IMR-90 (cell line): Measurements from ENCODE around the gene BCAS1. TPM values are rescaled to one million over a fixed set of nuclear protein-coding genes. Genes with fewer than 3 reads are reported as not detected.

Experiments
- ATAC-seq: fragments of 200-7000 bp; cut with Tn5 transposase; 2 replicates; pipeline ENCODE4 v1.9.1; 2020; ENCODE audit warnings: low read depth, mild to moderate bottlenecking, moderate library complexity
- BruUV-seq: library from RNA; stranded (reverse); fragments of 400-500 nt; replicated peaks from 2 replicates; lab custom pipeline; 2021; lab: Mats Ljungman, UMichigan
- CTCF ChIA-PET: fragments of 300-600 bp; formaldehyde crosslinking; extraction: SDS; loops from one replicate; lab custom pipeline; 2021; ENCODE audit warnings: antibody characterized with exemption; lab: Yijun Ruan, JAX
- POLR2A ChIA-PET: fragments of 300-600 bp; sonication (Branson Sonifier 250); formaldehyde crosslinking; loops from one replicate; lab custom pipeline; 2022; ENCODE audit warnings: antibody characterized with exemption; ENCODE audit not compliant: unreplicated experiment; lab: Charles Lee
- DNase-seq: peaks from one replicate; pipeline ENCODE4 v3.0.0; 2013
- H2AFZ ChIP-seq: replicated peaks from 2 replicates; pipeline ENCODE3; 2013; ENCODE audit warnings: low read length, mild to moderate bottlenecking; ENCODE audit not compliant: poor library complexity
- H2AK5ac ChIP-seq: 2 replicates; pipeline ENCODE4 v1.6.1; 2013; ENCODE audit warnings: low read depth, low read length, inconsistent platforms
- H2AK9ac ChIP-seq: replicated peaks from 2 replicates; pipeline ENCODE3; 2013; ENCODE audit warnings: mild to moderate bottlenecking, low read depth, low read length, moderate library complexity; ENCODE audit not compliant: poor library complexity
- H2BK120ac ChIP-seq: 2 replicates; pipeline ENCODE4 v1.6.1; 2013; ENCODE audit warnings: low read depth, low read length, inconsistent platforms
- H2BK15ac ChIP-seq: 3 replicates; pipeline ENCODE4 v1.6.1; 2013; ENCODE audit warnings: low read depth, low read length, inconsistent platforms
- H2BK20ac ChIP-seq: 2 replicates; pipeline ENCODE4 v1.6.1; 2013; ENCODE audit warnings: low read depth, mild to moderate bottlenecking, inconsistent platforms, low read length, moderate library complexity
- H2BK5ac ChIP-seq: 2 replicates; pipeline ENCODE4 v1.6.1; 2013; ENCODE audit warnings: mild to moderate bottlenecking, low read depth, low read length, inconsistent platforms; ENCODE audit not compliant: poor library complexity, severe bottlenecking
- H3K14ac ChIP-seq: replicated peaks from 2 replicates; pipeline ENCODE4 v1.6.1; 2013; ENCODE audit warnings: low read depth, low read length, inconsistent platforms
- H3K18ac ChIP-seq: 2 replicates; pipeline ENCODE4 v1.6.1; 2013; ENCODE audit warnings: low read depth, low read length, control low read depth
- H3K23ac ChIP-seq: 2 replicates; pipeline ENCODE4 v1.6.1; 2013; ENCODE audit warnings: low read depth, low read length, inconsistent platforms
- H3K27ac ChIP-seq: 2 replicates; pipeline ENCODE4 v1.5.1; 2013; ENCODE audit warnings: mild to moderate bottlenecking, control low read depth, low read length; ENCODE audit not compliant: insufficient read depth
- H3K27me3 ChIP-seq: 2 replicates; pipeline ENCODE4 v1.6.1; 2013; ENCODE audit warnings: low read length; ENCODE audit not compliant: control insufficient read depth, insufficient read depth
- H3K36me3 ChIP-seq: 2 replicates; pipeline ENCODE4 v1.6.1; 2013; ENCODE audit warnings: low read length, mixed read lengths; ENCODE audit not compliant: control insufficient read depth, insufficient read depth
- H3K4ac ChIP-seq: 2 replicates; pipeline ENCODE4 v1.6.1; 2013; ENCODE audit warnings: low read depth, low read length, inconsistent platforms
- H3K4me1 ChIP-seq: 2 replicates; pipeline ENCODE4 v1.6.1; 2013; ENCODE audit warnings: low read length, mixed read lengths; ENCODE audit not compliant: control insufficient read depth, insufficient read depth
- H3K4me2 ChIP-seq: 2 replicates; pipeline ENCODE4 v1.6.1; 2013; ENCODE audit warnings: low read depth, mild to moderate bottlenecking, control low read depth, low read length, moderate library complexity
- H3K4me3 ChIP-seq: 2 replicates; pipeline ENCODE4 v1.5.1; 2013; ENCODE audit warnings: low read depth, mild to moderate bottlenecking, control low read depth, low read length, moderate library complexity; ENCODE audit not compliant: insufficient read depth
- H3K56ac ChIP-seq: 2 replicates; pipeline ENCODE4 v1.6.1; 2013; ENCODE audit warnings: low read length, inconsistent platforms; ENCODE audit not compliant: insufficient read depth; ENCODE audit errors: extremely low read depth
- H3K79me1 ChIP-seq, 2 experiments: 2 replicates each; pipeline ENCODE4 v1.6.1; 2013; ENCODE audit warnings: low read length in 2 of 2, inconsistent platforms in 1 of 2, low read depth in 1 of 2
- H3K9ac ChIP-seq: 2 replicates; pipeline ENCODE4 v1.6.1; 2013; ENCODE audit warnings: low read depth, low read length, control low read depth
- H3K9me1 ChIP-seq: 2 replicates; pipeline ENCODE4 v1.6.1; 2013; ENCODE audit warnings: low read length, inconsistent platforms; ENCODE audit not compliant: insufficient read depth
- H3K9me3 ChIP-seq: 2 replicates; pipeline ENCODE4 v1.6.1; 2013; ENCODE audit warnings: low read length; ENCODE audit not compliant: control insufficient read depth, insufficient read depth
- H4K20me1 ChIP-seq: 2 replicates; pipeline ENCODE4 v1.6.1; 2013; ENCODE audit warnings: low read length, inconsistent platforms; ENCODE audit not compliant: insufficient read depth
- H4K5ac ChIP-seq: 2 replicates; pipeline ENCODE4 v1.6.1; 2013; ENCODE audit warnings: mild to moderate bottlenecking, low read depth, low read length, control low read depth
- H4K8ac ChIP-seq, 2 experiments: 2 replicates each; pipeline ENCODE4 v1.6.1; 2013; ENCODE audit warnings: low read depth in 2 of 2, low read length in 2 of 2, control low read depth in 1 of 2, inconsistent platforms in 1 of 2
- H4K91ac ChIP-seq: 2 replicates; pipeline ENCODE4 v1.6.1; 2013; ENCODE audit warnings: low read depth, low read length, inconsistent platforms; ENCODE audit not compliant: insufficient read depth
- CEBPB ChIP-seq: IDR thresholded peaks from 2 replicates; pipeline ENCODE4 v1.6.1; 2012; ENCODE audit warnings: low read depth, low read length, improper control_type of control experiment
- CTCF ChIP-seq: conservative IDR thresholded peaks from 2 replicates; pipeline ENCODE4 v1.5.1; 2012; ENCODE audit warnings: mild to moderate bottlenecking, low read depth, low read length, improper control_type of control experiment
- ELK1 ChIP-seq: fragments of 150-350 bp; IDR thresholded peaks from 2 replicates; pipeline ENCODE4 v1.6.1; 2016; ENCODE audit warnings: low read depth, mild to moderate bottlenecking, low read length, moderate library complexity, borderline replicate concordance
- FOS ChIP-seq: fragments of 150-350 bp; IDR thresholded peaks from 2 replicates; pipeline ENCODE4 v1.6.1; 2016; ENCODE audit warnings: low read depth, low read length
- MAFK ChIP-seq: IDR thresholded peaks from 2 replicates; pipeline ENCODE4 v1.6.1; 2012; ENCODE audit warnings: low read depth, low read length, improper control_type of control experiment
- MXI1 ChIP-seq: IDR thresholded peaks from 2 replicates; pipeline ENCODE4 v1.6.1; 2012; ENCODE audit warnings: low read depth, mild to moderate bottlenecking, low read length, moderate library complexity, borderline replicate concordance
- NFE2L2 ChIP-seq: fragments of 150-350 bp; IDR thresholded peaks from 2 replicates; pipeline ENCODE4 v1.6.1; 2016; ENCODE audit warnings: low read depth, mild to moderate bottlenecking, low read length
- POLR2A ChIP-seq: IDR thresholded peaks from 2 replicates; pipeline ENCODE4 v1.6.1; 2012; ENCODE audit warnings: mild to moderate bottlenecking, low read depth, low read length
- RCOR1 ChIP-seq: IDR thresholded peaks from 2 replicates; pipeline ENCODE4 v1.6.1; 2012; ENCODE audit warnings: mild to moderate bottlenecking, low read length, improper control_type of control experiment; ENCODE audit not compliant: insufficient replicate concordance
- RFX5 ChIP-seq: IDR thresholded peaks from 2 replicates; pipeline ENCODE4 v1.8.0; 2012; ENCODE audit warnings: low read depth, mild to moderate bottlenecking, low read length, moderate library complexity
- SMC3 ChIP-seq: fragments of 150-350 bp; IDR thresholded peaks from 2 replicates; pipeline ENCODE4 v1.6.1; 2016; ENCODE audit warnings: low read depth, mild to moderate bottlenecking, antibody characterized with exemption, low read length, moderate library complexity
- USF2 ChIP-seq: fragments of 150-350 bp; IDR thresholded peaks from 2 replicates; pipeline ENCODE4 v1.6.1; 2017; ENCODE audit warnings: mild to moderate bottlenecking, antibody characterized with exemption, low read length, low read depth
- WGBS, 2 experiments: methylation state at CpG; one replicate each; pipeline versions ENCODE4 v1.1.5 to v1.1.7; 2013; ENCODE audit warnings: missing lambda C conversion rate in 2 of 2; ENCODE audit not compliant: insufficient read length in 1 of 2; ENCODE audit errors: extremely low coverage in 2 of 2; 5-methylcytosine and 5-hydroxymethylcytosine counted together
- dilution Hi-C: fragments of 300-500 bp; cut with HindIII; formaldehyde crosslinking; loops from one replicate; pipeline ENCODE4 v1.14.3; 2018; ENCODE audit warnings: low sequenced_read_pairs; ENCODE audit not compliant: unreplicated experiment
- in situ Hi-C: fragments of 300-500 bp; cut with MboI; formaldehyde crosslinking; loops from 3 replicates; pipeline ENCODE4 v1.14.3; 2019; ENCODE audit warnings: low sequenced_read_pairs, inconsistent platforms, mixed read lengths
- intact Hi-C: fragments of 100-400 bp; cut with micrococcal nuclease; formaldehyde crosslinking; loops from 2 replicates; pipeline ENCODE4 v1.10.0; 2022
- polyA plus RNA-seq, 3 experiments: library from polyadenylated mRNA; depleted of rRNA; stranded (reverse); fragments of >200 nt; gene quantifications; 2 replicates each; pipeline ENCODE4 v1.2.3, GENCODE V29; 2012; ENCODE audit warnings: low replicate concordance in 1 of 3
- total RNA-seq: library from RNA; depleted of rRNA; stranded (reverse); fragments of >200 nt; gene quantifications from 2 replicates; pipeline ENCODE4 v1.2.3, GENCODE V29; 2012

BCAS1 gene
- total and polyA plus RNA-seq, 2 of the 4 experiments (the other 2 are of a cell fraction), result under 0.01 TPM; not detected in 1

- TF ChIP-seq SMC3 (no peak), USF2 (no peak), POLR2A (no peak), RFX5 (no peak), MXI1 (no peak)
These were observed 117.8 kb downstream of the BCAS1 start (continued) for GRCh38 chr20:53952528-53953096.

GRCh38 chr20:53950578-53950977 is 119.8 kb downstream of the BCAS1 start:
- H3K9ac ChIP-seq, result no peak overlapping the region
- H3K9me1 ChIP-seq, result peaks cover 15% of the 10 kb centered on the region
- no peak overlapping the region for H2BK15ac ChIP-seq
- intact Hi-C loops, result no loop called here
- POLR2A ChIA-PET, result no interaction called here
- no peak overlapping the region; a peak in 1 of 4 replicates for H4K8ac ChIP-seq
- H3K56ac ChIP-seq, result no peak overlapping the region
- H3K4me1 ChIP-seq, result peaks cover 11% of the 10 kb centered on the region
- no peak overlapping the region for H4K5ac ChIP-seq
- H4K91ac ChIP-seq, result no peak overlapping the region
- DNase-seq, result no peak
- dilution Hi-C loops, result no loop called here
- H3K4me3 ChIP-seq, result no peak overlapping the region
- H2AFZ ChIP-seq, result no peak overlapping the region
- 100% methylated on average over 1 of the region's 3 CpGs; no CpG with 5 or more reads in 1 of the 2 experiments for WGBS, 2 experiments
- H2BK20ac ChIP-seq, result no peak overlapping the region
- no peak overlapping the region for H3K23ac ChIP-seq
- H2AK5ac ChIP-seq, result no peak overlapping the region
- no peak overlapping the region for H2AK9ac ChIP-seq
- no peaks in the 10 kb centered on the region for H4K20me1 ChIP-seq
- H2BK120ac ChIP-seq, result no peak overlapping the region
- no peak overlapping the region for H3K18ac ChIP-seq
- H3K27me3 ChIP-seq, result no peaks in the 10 kb centered on the region
- no peak overlapping the region for H3K4me2 ChIP-seq
- in situ Hi-C loops, result no loop called here
- no peaks in the 10 kb centered on the region; the same call in 1 of the 2 replicates for H3K9me3 ChIP-seq
- TF ChIP-seq CEBPB (no peak), USF2 (no peak), RCOR1 (no peak), ELK1 (no peak), NFE2L2 (no peak), MAFK (no peak), CTCF (no peak), RFX5 (no peak), FOS (no peak)
- H3K36me3 ChIP-seq, result no peaks in the 10 kb centered on the region
- H3K4ac ChIP-seq, result no peak overlapping the region
- no TSS peak for BruUV-seq
- ATAC-seq, result no peak
- CTCF ChIA-PET, result no interaction called here
- no peak overlapping the region for H2BK5ac ChIP-seq
- no peak overlapping the region for H3K14ac ChIP-seq
- no peaks in the 10 kb centered on the region for H3K79me1 ChIP-seq
- H3K27ac ChIP-seq, result no peak overlapping the region
